ENCODE measurements around the gene TERT.
A peak's percentile ranks its signal among the peaks of the same experiment; 100 is the strongest.
"Not testable (repeated sequence)": the region's sequence is repeated elsewhere in the genome, so short reads cannot be mapped to it uniquely, and the experiment has no call there.

Gene TERT

DNA sequence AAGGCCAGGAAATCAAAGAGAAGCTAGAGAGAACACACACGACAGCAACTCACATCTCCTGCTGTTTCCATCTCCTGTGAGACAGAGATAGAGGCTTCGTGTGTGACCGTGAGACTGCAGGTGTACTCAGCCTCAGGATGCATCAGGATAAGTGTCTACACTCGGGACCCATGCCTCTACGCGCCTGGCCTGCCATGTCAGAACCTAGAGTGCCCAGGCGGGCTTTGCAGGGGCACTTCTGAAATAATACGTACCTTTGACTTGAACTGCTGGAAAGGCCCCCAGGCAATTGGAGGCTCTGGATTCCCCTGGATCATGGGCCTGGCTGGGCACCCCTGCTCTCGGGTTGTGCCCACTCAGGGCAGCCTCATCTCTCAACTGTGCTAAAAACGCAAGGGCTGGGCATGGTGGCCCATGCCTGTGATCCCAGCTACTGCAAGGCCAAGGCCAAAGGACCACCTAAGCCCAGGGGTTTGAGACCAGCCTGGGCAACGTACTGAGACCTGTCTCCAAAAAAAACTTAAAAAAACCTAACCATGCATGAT lies 37.1 kb upstream of the TERT start:
- peaks cover 7 to 11% of the 10 kb centered on the region in 2 donors for H3K4me1 ChIP-seq (ENCODE audit: control insufficient read depth in 2 of 2, insufficient read depth in 2 of 2, low read length in 2 of 2)
- H3K4me3 ChIP-seq (ENCODE audit: low read length in 2 of 2) = no peak overlapping the region
- no peak overlapping the region for H3K27ac ChIP-seq (ENCODE audit: low read depth in 2 of 2, low read length in 2 of 2)
- H3K9ac ChIP-seq (ENCODE audit: low read depth in 1 of 2, low read length in 2 of 2) = no peak overlapping the region
- H3K27me3 ChIP-seq (ENCODE audit: control insufficient read depth in 2 of 2, insufficient read depth in 2 of 2, low read length in 2 of 2) = no peaks in the 10 kb centered on the region
- peaks cover 57 to 65% of the 10 kb centered on the region in 2 donors for H3K36me3 ChIP-seq (ENCODE audit: control insufficient read depth in 2 of 2, insufficient read depth in 2 of 2, low read length in 2 of 2)
- no peaks in the 10 kb centered on the region for H3K9me3 ChIP-seq (ENCODE audit: control insufficient read depth in 2 of 2, low read length in 2 of 2)

DNA sequence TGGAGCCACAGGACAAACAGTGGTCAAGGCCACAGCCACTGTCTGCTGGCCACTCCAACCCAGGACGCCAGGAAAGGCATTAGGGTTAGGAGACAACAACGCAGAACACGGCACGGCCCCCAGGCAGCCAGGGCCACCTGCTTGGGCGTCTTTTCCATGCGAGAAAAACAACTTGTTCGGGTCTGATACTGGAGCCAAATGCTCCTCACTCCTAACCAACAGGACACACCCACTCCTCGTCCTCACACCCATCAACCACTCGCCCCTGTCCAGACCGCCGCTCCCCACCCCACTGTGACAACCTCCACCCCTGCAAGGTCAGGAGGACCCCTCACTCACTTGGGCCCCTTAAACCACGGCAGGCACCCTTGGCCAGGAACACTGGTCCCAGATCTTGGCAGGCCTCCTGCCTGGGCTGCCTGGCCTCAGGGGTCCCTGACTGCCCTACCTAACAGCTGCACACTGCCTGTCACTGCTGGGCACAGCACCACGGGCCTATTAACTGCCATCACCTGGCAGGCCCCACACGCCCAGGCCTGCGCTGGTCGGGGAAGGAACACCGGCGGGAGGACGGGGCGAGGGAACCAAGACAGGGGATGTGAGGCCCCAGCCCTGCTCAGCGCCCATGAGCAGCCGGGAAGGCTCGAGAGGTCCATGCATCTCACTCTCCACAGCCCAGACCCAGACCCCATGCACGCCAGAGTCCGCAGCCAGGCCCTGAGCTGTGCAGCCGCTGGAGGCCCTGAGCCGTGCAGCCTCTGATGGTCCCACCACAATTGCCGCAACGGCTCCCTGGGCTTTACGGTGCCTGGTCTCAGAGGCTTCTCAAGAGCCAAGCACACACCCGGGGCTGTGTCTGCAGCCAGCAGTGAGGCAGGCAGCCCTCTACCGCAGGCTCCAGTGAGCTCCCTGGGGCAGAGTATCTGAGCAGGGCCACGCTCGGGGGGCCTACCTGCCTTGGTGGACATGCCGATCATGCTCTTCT lies 36.3 kb upstream of the TERT start:
- H3K4me3 ChIP-seq (ENCODE audit: low read length in 2 of 2) = no peak overlapping the region
- no peaks in the 10 kb centered on the region for H3K9me3 ChIP-seq (ENCODE audit: control insufficient read depth in 2 of 2, low read length in 2 of 2)
- no peaks in the 10 kb centered on the region for H3K27me3 ChIP-seq (ENCODE audit: control insufficient read depth in 2 of 2, insufficient read depth in 2 of 2, low read length in 2 of 2)
- peak overlapping the region in 1 of 2 donors; percentile 56 for H3K27ac ChIP-seq (ENCODE audit: low read depth in 2 of 2, low read length in 2 of 2)
- H3K9ac ChIP-seq (ENCODE audit: low read depth in 1 of 2, low read length in 2 of 2) = no peak overlapping the region
- peaks cover 7 to 11% of the 10 kb centered on the region in 2 donors for H3K4me1 ChIP-seq (ENCODE audit: control insufficient read depth in 2 of 2, insufficient read depth in 2 of 2, low read length in 2 of 2)
- peaks cover 49 to 59% of the 10 kb centered on the region in 2 donors for H3K36me3 ChIP-seq (ENCODE audit: control insufficient read depth in 2 of 2, insufficient read depth in 2 of 2, low read length in 2 of 2)

DNA sequence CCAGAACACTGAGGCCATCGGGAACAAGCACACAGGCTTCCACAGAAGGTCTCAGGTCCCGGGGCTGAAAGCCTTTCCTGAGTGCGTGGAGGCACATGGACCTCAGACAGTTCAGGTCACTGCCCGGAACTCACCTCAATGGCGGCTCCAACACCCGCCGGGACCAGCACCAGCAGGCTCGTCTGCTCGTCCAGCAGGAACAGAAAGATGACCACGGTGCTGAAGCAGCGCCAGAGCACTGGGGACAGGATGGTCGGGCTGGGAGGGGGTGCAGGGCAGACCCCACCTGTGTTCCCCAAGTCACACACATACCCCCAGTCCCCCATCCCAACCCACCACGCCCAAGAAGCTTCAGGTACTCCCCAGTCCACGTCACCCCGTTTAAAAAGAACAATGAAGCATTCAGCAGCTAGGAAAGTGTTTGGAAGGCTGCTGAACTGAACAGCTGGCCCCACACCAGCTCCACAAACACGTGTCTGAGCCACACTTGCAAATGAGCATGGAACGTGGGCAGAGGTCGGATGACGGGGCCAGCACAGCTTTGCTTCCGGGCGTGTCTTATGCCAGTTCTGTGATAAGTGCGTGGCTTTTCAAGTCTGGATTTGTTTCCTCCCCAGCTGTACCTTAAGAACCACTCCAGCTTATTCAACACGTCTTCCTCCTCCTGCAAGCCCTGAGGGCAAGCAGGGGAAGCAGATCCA lies 35.4 kb upstream of the TERT start:
- Histone ChIP-seq H3K9ac (ENCODE audit: low read depth in 1 of 2, low read length in 2 of 2) (no peak overlapping the region), H3K36me3 (ENCODE audit: control insufficient read depth in 2 of 2, insufficient read depth in 2 of 2, low read length in 2 of 2) (peaks cover 48 to 59% of the 10 kb centered on the region in 2 donors), H3K27ac (ENCODE audit: low read depth in 2 of 2, low read length in 2 of 2) (peak overlapping the region in 1 of 2 donors; percentile 56)

DNA sequence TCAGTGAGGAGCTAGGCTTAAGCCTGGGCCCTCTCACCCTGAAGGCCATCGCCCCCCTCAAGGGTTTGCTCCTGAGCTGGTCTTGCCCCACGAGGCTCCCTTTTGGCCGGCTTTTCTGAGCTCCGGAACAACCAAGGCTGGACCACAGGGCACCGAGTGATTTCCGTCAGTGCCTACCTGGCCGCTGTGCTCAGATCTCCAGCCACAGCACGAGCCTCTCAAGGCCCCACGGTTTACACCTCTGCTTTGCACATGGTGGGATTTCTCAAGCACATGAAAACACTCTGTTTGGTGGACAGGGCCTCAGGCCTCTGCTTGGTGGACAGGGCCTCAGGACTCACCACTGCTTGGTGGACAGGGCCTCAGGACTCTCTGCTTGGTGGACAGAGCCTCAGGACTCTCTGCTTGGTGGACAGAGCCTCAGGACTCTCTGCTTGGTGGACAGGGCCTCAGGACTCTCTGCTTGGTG lies 34.3 kb upstream of the TERT start:
- no peak overlapping the region for H3K9ac ChIP-seq (ENCODE audit: low read depth in 1 of 2, low read length in 2 of 2)
- H3K27me3 ChIP-seq (ENCODE audit: control insufficient read depth in 2 of 2, insufficient read depth in 2 of 2, low read length in 2 of 2) = no peaks in the 10 kb centered on the region
- H3K4me3 ChIP-seq (ENCODE audit: low read length in 2 of 2) = no peak overlapping the region
- no peak overlapping the region for H3K27ac ChIP-seq (ENCODE audit: low read depth in 2 of 2, low read length in 2 of 2)
- peaks cover 7 to 11% of the 10 kb centered on the region in 2 donors for H3K4me1 ChIP-seq (ENCODE audit: control insufficient read depth in 2 of 2, insufficient read depth in 2 of 2, low read length in 2 of 2)
- no peaks in the 10 kb centered on the region for H3K9me3 ChIP-seq (ENCODE audit: control insufficient read depth in 2 of 2, low read length in 2 of 2)
- peaks cover 53 to 62% of the 10 kb centered on the region in 2 donors for H3K36me3 ChIP-seq (ENCODE audit: control insufficient read depth in 2 of 2, insufficient read depth in 2 of 2, low read length in 2 of 2)

More for the DNA sequence above, 35.4 kb upstream of the TERT start:
- Histone ChIP-seq H3K9me3 (ENCODE audit: control insufficient read depth in 2 of 2, low read length in 2 of 2) (no peaks in the 10 kb centered on the region), H3K27me3 (ENCODE audit: control insufficient read depth in 2 of 2, insufficient read depth in 2 of 2, low read length in 2 of 2) (no peaks in the 10 kb centered on the region), H3K4me3 (ENCODE audit: low read length in 2 of 2) (no peak overlapping the region), H3K4me1 (ENCODE audit: control insufficient read depth in 2 of 2, insufficient read depth in 2 of 2, low read length in 2 of 2) (peaks cover 7 to 11% of the 10 kb centered on the region in 2 donors)

DNA sequence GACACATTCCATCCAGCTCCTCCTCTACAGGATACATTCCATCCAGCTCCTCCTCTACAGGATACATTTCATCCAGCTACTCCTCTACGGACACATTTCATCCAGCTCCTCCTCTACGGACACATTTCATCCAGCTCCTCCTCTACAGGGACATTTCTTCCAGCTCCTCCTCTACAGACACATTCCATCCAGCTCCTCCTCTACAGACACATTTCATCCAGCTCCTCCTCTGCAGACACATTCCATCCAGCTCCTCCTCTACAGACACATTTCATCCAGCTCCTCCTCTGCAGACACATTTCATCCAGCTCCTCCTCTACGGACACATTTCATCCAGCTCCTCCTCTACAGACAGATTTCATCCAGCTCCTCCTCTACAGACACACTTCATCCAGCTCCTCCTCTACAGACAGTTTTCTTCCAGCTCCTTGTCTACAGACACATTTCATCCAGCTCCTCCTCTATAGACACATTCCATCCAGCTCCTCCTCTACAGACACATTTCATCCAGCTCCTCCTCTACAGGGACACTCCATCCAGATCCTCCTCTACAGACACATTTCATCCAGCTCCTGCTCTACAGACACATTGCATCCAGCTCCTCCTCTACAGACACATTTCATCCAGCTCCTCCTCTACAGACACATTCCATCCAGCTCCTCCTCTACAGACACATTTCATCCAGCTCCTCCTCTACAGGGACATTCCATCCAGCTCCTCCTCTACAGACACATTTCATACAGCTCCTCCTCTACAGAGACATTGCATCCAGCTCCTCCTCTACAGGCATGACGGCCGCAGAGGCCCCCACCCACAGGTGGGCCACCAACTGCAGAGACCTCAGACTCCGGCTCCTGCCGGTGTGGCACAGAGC lies 33.6 kb upstream of the TERT start:
- not testable (repeated sequence) for H3K9ac ChIP-seq (ENCODE audit: low read depth in 1 of 2, low read length in 2 of 2); H3K27ac ChIP-seq (ENCODE audit: low read depth in 2 of 2, low read length in 2 of 2); H3K27me3 ChIP-seq (ENCODE audit: control insufficient read depth in 2 of 2, insufficient read depth in 2 of 2, low read length in 2 of 2); H3K9me3 ChIP-seq (ENCODE audit: control insufficient read depth in 2 of 2, low read length in 2 of 2); H3K4me3 ChIP-seq (ENCODE audit: low read length in 2 of 2)
- peaks cover 53 to 62% of the 10 kb centered on the region in 2 donors for H3K36me3 ChIP-seq (ENCODE audit: control insufficient read depth in 2 of 2, insufficient read depth in 2 of 2, low read length in 2 of 2)
- H3K4me1 ChIP-seq (ENCODE audit: control insufficient read depth in 2 of 2, insufficient read depth in 2 of 2, low read length in 2 of 2) = peaks cover 7 to 11% of the 10 kb centered on the region in 2 donors

DNA sequence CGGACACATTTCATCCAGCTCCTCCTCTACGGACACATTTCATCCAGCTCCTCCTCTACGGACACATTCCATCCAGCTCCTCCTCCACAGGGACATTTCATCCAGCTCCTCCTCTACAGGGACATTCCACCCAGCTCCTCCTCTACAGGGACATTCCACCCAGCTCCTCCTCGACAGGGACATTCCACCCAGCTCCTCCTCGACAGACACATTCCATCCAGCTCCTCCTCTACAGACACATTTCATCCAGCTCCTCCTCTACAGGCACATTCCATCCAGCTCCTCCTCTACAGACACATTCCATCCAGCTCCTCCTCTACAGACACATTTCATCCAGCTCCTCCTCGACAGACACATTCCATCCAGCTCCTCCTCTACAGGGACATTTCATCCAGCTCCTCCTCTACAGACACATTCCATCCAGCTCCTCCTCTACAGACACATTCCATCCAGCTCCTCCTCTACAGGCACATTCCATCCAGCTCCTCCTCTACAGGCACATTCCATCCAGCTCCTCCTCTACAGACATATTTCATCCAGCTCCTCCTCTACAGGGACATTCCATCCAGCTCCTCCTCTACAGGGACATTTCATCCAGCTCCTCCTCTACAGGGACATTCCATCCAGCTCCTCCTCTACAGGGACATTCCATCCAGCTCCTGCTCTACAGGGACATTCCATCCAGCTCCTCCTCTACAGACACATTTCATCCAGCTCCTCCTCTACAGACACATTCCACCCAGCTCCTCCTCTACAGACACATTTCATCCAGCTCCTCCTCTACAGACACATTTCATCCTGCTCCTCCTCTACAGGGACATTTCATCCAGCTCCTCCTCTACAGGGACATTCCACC lies 32.3 kb upstream of the TERT start:
- H3K27ac ChIP-seq (ENCODE audit: low read depth in 2 of 2, low read length in 2 of 2) = not testable (repeated sequence)

DNA sequence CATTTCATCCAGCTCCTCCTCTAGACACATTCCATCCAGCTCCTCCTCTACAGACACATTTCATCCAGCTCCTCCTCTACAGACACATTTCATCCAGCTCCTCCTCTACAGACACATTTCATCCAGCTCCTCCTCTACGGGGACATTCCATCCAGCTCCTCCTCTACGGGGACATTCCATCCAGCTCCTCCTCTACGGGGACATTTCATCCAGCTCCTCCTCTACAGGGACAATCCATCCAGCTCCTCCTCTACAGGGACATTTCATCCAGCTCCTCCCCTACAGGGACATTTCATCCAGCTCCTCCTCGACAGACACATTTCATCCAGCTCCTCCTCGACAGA lies 31.6 kb upstream of the TERT start:
- H3K9ac ChIP-seq (ENCODE audit: low read depth in 1 of 2, low read length in 2 of 2); H3K4me3 ChIP-seq (ENCODE audit: low read length in 2 of 2); H3K27me3 ChIP-seq (ENCODE audit: control insufficient read depth in 2 of 2, insufficient read depth in 2 of 2, low read length in 2 of 2); H3K9me3 ChIP-seq (ENCODE audit: control insufficient read depth in 2 of 2, low read length in 2 of 2); H3K27ac ChIP-seq (ENCODE audit: low read depth in 2 of 2, low read length in 2 of 2): not testable (repeated sequence)
- Histone ChIP-seq H3K4me1 (ENCODE audit: control insufficient read depth in 2 of 2, insufficient read depth in 2 of 2, low read length in 2 of 2) (peaks cover 7 to 11% of the 10 kb centered on the region in 2 donors), H3K36me3 (ENCODE audit: control insufficient read depth in 2 of 2, insufficient read depth in 2 of 2, low read length in 2 of 2) (peaks cover 44 to 60% of the 10 kb centered on the region in 2 donors)

More for the DNA sequence above, 32.3 kb upstream of the TERT start:
- Histone ChIP-seq H3K36me3 (ENCODE audit: control insufficient read depth in 2 of 2, insufficient read depth in 2 of 2, low read length in 2 of 2) (peaks cover 43 to 60% of the 10 kb centered on the region in 2 donors), H3K4me1 (ENCODE audit: control insufficient read depth in 2 of 2, insufficient read depth in 2 of 2, low read length in 2 of 2) (peaks cover 7 to 11% of the 10 kb centered on the region in 2 donors)
- H3K9ac ChIP-seq (ENCODE audit: low read depth in 1 of 2, low read length in 2 of 2); H3K27me3 ChIP-seq (ENCODE audit: control insufficient read depth in 2 of 2, insufficient read depth in 2 of 2, low read length in 2 of 2); H3K4me3 ChIP-seq (ENCODE audit: low read length in 2 of 2); H3K9me3 ChIP-seq (ENCODE audit: control insufficient read depth in 2 of 2, low read length in 2 of 2): not testable (repeated sequence)

DNA sequence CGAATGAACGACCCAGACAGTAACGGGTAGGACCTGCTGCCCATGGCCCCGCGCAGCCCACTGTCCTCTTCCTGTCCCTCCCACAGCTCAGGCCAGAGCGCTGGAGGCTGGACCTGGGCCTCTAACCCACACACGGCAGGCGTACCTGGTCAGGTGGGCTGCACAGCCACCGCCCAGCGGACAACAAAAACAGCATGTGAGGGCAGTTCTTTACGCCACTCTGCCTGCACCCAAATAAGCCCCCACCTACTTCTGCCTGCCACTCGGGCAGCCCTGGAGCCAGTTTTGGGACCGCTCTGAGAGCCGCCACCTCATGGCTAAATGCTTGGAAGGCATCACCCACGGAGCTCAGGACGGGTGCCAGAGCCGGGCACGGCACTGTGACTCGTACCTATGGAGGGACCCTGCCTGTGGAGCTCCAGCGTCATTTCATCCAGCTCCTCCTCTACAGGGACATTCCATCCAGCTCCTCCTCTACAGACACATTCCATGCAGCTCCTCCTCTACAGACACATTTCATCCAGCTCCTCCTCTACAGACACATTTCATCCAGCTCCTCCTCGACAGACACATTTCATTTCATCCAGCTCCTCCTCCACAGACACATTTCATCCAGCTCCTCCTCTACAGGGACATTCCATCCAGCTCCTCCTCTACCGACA lies 31.1 kb upstream of the TERT start:
- H3K4me1 ChIP-seq (ENCODE audit: control insufficient read depth in 2 of 2, insufficient read depth in 2 of 2, low read length in 2 of 2) = peaks cover 5 to 9% of the 10 kb centered on the region in 2 donors
- no peaks in the 10 kb centered on the region for H3K27me3 ChIP-seq (ENCODE audit: control insufficient read depth in 2 of 2, insufficient read depth in 2 of 2, low read length in 2 of 2)
- no peaks in the 10 kb centered on the region for H3K9me3 ChIP-seq (ENCODE audit: control insufficient read depth in 2 of 2, low read length in 2 of 2)
- no peak overlapping the region for H3K27ac ChIP-seq (ENCODE audit: low read depth in 2 of 2, low read length in 2 of 2)
- no peak overlapping the region for H3K9ac ChIP-seq (ENCODE audit: low read depth in 1 of 2, low read length in 2 of 2)
- H3K4me3 ChIP-seq (ENCODE audit: low read length in 2 of 2) = no peak overlapping the region
- H3K36me3 ChIP-seq (ENCODE audit: control insufficient read depth in 2 of 2, insufficient read depth in 2 of 2, low read length in 2 of 2) = peaks cover 42 to 60% of the 10 kb centered on the region in 2 donors

All from mucosa of rectum (tissue), 2 donors.